ENCODE data around the gene SHANK1. TPM values are rescaled to one million over a fixed set of nuclear protein-coding genes. Genes with fewer than 3 reads are reported as not detected.
"Not testable (repeated sequence)": the region's sequence is repeated elsewhere in the genome, so short reads cannot be mapped to it uniquely, and the experiment has no call there.

SHANK1 gene
- 1 to 10 TPM in 1 of 4 donors, under 1 TPM in 2, not detected in 1; under 0.01 to 1.4 (median 0.46) TPM for polyA plus RNA-seq
- long read RNA-seq, donor 1 = 0 reads
- long read RNA-seq, donor 2 = 0 reads
- long read RNA-seq, donor 3 = 0 reads
- long read RNA-seq, donor 4 = 0 reads
- long read RNA-seq, donor 5 = 0 reads
- long read RNA-seq, donor 6 = 0 reads
- long read RNA-seq, donor 7 = 0 reads
- long read RNA-seq, donor 8 = 0 reads
- long read RNA-seq, donor 9 = 0 reads
- long read RNA-seq, donor 10 = 0 reads

DNA sequence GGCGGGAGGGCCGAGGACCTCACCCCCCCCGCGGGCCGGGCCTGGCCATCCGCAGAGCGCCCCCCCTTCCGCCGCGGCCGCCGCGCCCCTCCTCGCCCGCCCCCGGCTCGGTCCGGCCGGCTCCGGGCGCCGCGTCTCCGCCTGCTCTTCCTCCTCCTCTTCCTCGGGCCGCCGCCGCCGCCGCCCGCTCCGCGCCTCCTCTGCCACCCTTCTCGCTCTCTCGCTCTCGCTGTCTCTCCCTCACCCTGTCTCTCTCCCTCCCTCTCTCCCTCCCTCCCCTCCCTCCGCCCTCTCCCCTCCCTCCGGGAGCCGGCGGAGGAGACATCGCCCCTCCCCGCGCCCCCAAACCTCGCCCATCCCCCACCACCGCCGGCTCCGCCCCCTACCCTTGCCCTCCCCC lies at the start of gene SHANK1:
Gene SHANK1, minus strand, starts transcription at position 237 of the 400 bp plus-strand sequence. CDS start 2,883 bp downstream, outside the sequence.
- Histone ChIP-seq H3K27ac (ENCODE audit: low read depth in 1 of 3, low read length in 2 of 3) (no peak within 1 kb of the TSS), H3K27me3 (ENCODE audit: control insufficient read depth in 3 of 3, insufficient read depth in 3 of 3, low read length in 3 of 3) (peaks cover 4 to 55% (median 11%) of the 10 kb centered on the region in 3 donors), H3K4me3 (ENCODE audit: low read depth in 1 of 3, low read length in 3 of 3) (no peak within 1 kb of the TSS), H3K9me3 (ENCODE audit: control insufficient read depth in 2 of 2, insufficient read depth in 1 of 2, low read depth in 1 of 2, low read length in 1 of 2) (no peaks in the 10 kb centered on the region), H3K36me3 (ENCODE audit: control insufficient read depth in 3 of 3, insufficient read depth in 2 of 3, low read depth in 1 of 3, low read length in 3 of 3) (no peaks in the 10 kb centered on the region), H3K4me1 (ENCODE audit: control insufficient read depth in 3 of 3, insufficient read depth in 2 of 3, low read depth in 1 of 3, low read length in 2 of 3) (no peaks in the 10 kb centered on the region)
- no peak for DNase-seq
- WGBS, 3 donors = 3 to 22% (median 12%) methylated on average over 5 to 45 of the region's 47 CpGs
- no peak for FAIRE-seq

DNA sequence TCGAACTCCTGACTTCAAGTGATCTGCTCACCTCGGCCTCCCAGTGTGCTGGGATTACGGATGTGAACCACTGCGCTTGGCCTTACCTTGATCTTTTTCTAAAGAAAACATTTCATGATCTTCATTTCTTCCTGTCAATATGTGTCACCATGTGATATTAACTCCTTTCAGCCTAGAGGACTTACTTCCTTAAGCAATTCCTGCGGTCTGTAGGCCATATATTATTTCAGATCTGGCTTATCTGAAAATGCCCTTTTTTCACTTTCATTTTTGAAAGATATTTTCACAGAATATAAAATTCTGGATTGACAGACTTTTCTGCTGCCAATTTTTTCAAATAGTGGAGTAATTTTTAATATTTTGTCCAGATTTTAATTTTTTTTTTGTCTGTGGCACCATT lies 48.7 kb upstream of the SHANK1 start:
- WGBS, 3 donors = 50 to 65% (median 64%) methylated on average over 5 of the region's 5 CpGs
- Histone ChIP-seq H3K27me3 (ENCODE audit: control insufficient read depth in 3 of 3, insufficient read depth in 3 of 3, low read length in 3 of 3) (no peaks in the 10 kb centered on the region), H3K4me1 (ENCODE audit: control insufficient read depth in 3 of 3, insufficient read depth in 2 of 3, low read depth in 1 of 3, low read length in 2 of 3) (no peaks in the 10 kb centered on the region), H3K4me3 (ENCODE audit: low read depth in 1 of 3, low read length in 3 of 3) (no peak overlapping the region), H3K36me3 (ENCODE audit: control insufficient read depth in 3 of 3, insufficient read depth in 2 of 3, low read depth in 1 of 3, low read length in 3 of 3) (no peaks in the 10 kb centered on the region), H3K27ac (ENCODE audit: low read depth in 1 of 3, low read length in 2 of 3) (no peak overlapping the region), H3K9me3 (ENCODE audit: control insufficient read depth in 2 of 2, insufficient read depth in 1 of 2, low read depth in 1 of 2, low read length in 1 of 2) (peaks cover 0 to 5% of the 10 kb centered on the region in 2 donors)
- DNase-seq (no peak), FAIRE-seq (no peak)

DNA sequence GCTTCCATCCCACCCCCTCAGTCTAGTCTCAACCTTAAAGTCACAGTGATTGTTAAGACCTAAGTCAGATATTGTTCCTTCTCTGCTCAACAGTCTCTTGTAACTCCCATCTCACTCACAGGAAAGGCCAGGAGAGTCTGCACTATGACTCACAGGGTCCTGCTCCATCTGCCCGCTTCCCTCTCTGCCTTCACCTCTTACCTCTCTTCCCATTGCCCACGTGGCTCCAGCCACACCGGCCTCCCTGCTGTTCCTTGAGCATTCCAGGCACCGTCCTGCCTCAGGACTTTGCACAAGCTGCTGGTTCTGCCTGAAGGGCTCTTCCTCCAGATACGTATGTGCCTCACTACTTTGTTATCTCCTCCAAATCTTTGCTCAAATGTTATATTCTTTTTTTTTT lies 47.7 kb upstream of the SHANK1 start:
- DNase-seq; H3K4me3 ChIP-seq (ENCODE audit: low read depth in 1 of 3, low read length in 3 of 3); H3K9me3 ChIP-seq (ENCODE audit: control insufficient read depth in 2 of 2, insufficient read depth in 1 of 2, low read depth in 1 of 2, low read length in 1 of 2); H3K27ac ChIP-seq (ENCODE audit: low read depth in 1 of 3, low read length in 2 of 3); H3K27me3 ChIP-seq (ENCODE audit: control insufficient read depth in 3 of 3, insufficient read depth in 3 of 3, low read length in 3 of 3); FAIRE-seq; H3K4me1 ChIP-seq (ENCODE audit: control insufficient read depth in 3 of 3, insufficient read depth in 2 of 3, low read depth in 1 of 3, low read length in 2 of 3); H3K36me3 ChIP-seq (ENCODE audit: control insufficient read depth in 3 of 3, insufficient read depth in 2 of 3, low read depth in 1 of 3, low read length in 3 of 3): not testable (repeated sequence)
- WGBS, 3 donors = 33 to 35% (median 34%) methylated on average over 5 of the region's 5 CpGs

DNA sequence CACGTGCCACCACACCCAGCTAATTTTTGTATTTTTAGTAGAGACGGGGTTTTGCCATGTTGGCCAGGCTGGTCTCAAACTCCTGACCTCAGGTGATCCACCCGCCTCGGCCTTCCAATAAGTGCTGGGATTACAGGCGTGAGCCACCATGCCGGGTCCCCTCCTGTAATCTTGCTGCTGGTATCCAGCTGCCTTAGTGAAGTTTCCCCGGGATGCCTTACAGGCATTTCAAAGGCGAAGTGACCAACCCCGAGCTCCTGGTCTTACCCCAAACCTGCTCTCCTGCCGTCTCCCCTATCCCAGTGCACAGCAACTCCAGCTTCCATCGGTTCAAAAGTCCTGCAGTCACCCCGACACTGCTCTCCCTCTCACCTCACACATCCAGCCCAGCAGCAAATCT lies 47.1 kb upstream of the SHANK1 start:
- not testable (repeated sequence) for DNase-seq; H3K27ac ChIP-seq (ENCODE audit: low read depth in 1 of 3, low read length in 2 of 3); H3K27me3 ChIP-seq (ENCODE audit: control insufficient read depth in 3 of 3, insufficient read depth in 3 of 3, low read length in 3 of 3); H3K9me3 ChIP-seq (ENCODE audit: control insufficient read depth in 2 of 2, insufficient read depth in 1 of 2, low read depth in 1 of 2, low read length in 1 of 2); FAIRE-seq; H3K4me1 ChIP-seq (ENCODE audit: control insufficient read depth in 3 of 3, insufficient read depth in 2 of 3, low read depth in 1 of 3, low read length in 2 of 3); H3K4me3 ChIP-seq (ENCODE audit: low read depth in 1 of 3, low read length in 3 of 3); H3K36me3 ChIP-seq (ENCODE audit: control insufficient read depth in 3 of 3, insufficient read depth in 2 of 3, low read depth in 1 of 3, low read length in 3 of 3)
- WGBS, 3 donors = 80 to 83% (median 82%) methylated on average over 9 to 12 of the region's 12 CpGs

GRCh38 chr19:50764409-50764808 lies 44.8 kb upstream of the SHANK1 start:
- 67 to 76% (median 75%) methylated on average over 7 of the region's 7 CpGs for WGBS, 3 donors
- Histone ChIP-seq H3K36me3 (ENCODE audit: control insufficient read depth in 3 of 3, insufficient read depth in 2 of 3, low read depth in 1 of 3, low read length in 3 of 3) (no peaks in the 10 kb centered on the region), H3K27me3 (ENCODE audit: control insufficient read depth in 3 of 3, insufficient read depth in 3 of 3, low read length in 3 of 3) (no peaks in the 10 kb centered on the region), H3K4me1 (ENCODE audit: control insufficient read depth in 3 of 3, insufficient read depth in 2 of 3, low read depth in 1 of 3, low read length in 2 of 3) (no peaks in the 10 kb centered on the region), H3K27ac (ENCODE audit: low read depth in 1 of 3, low read length in 2 of 3) (no peak overlapping the region), H3K9me3 (ENCODE audit: control insufficient read depth in 2 of 2, insufficient read depth in 1 of 2, low read depth in 1 of 2, low read length in 1 of 2) (no peaks in the 10 kb centered on the region), H3K4me3 (ENCODE audit: low read depth in 1 of 3, low read length in 3 of 3) (no peak overlapping the region)
- no peak for DNase-seq
- no peak for FAIRE-seq

GRCh38 chr19:50763521-50763920 lies 43.9 kb upstream of the SHANK1 start:
- not testable (repeated sequence) for FAIRE-seq; H3K27me3 ChIP-seq (ENCODE audit: control insufficient read depth in 3 of 3, insufficient read depth in 3 of 3, low read length in 3 of 3)

DNA sequence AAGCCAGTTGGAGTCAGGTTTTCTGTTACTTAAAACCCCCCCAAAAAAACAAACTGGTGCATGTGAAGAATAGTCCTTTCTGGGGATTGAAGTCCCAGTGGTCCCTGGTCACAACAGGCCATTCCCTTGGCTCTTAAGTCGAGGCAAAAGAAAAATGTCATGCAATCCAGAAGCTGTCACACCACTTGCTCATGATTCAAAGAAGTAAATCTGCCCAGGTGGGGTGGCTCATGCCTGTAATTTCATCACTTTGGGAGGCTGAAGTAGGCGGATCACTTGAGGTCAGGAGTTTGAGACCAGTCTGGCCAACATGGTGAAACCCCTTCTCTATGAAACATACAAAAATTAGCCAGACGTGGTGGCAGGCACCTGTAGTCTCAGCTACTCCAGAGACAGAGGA lies 41.9 kb upstream of the SHANK1 start:
- not testable (repeated sequence) for H3K9me3 ChIP-seq (ENCODE audit: control insufficient read depth in 2 of 2, insufficient read depth in 1 of 2, low read depth in 1 of 2, low read length in 1 of 2); FAIRE-seq; H3K27ac ChIP-seq (ENCODE audit: low read depth in 1 of 3, low read length in 2 of 3); H3K27me3 ChIP-seq (ENCODE audit: control insufficient read depth in 3 of 3, insufficient read depth in 3 of 3, low read length in 3 of 3); H3K4me3 ChIP-seq (ENCODE audit: low read depth in 1 of 3, low read length in 3 of 3); DNase-seq; H3K4me1 ChIP-seq (ENCODE audit: control insufficient read depth in 3 of 3, insufficient read depth in 2 of 3, low read depth in 1 of 3, low read length in 2 of 3); H3K36me3 ChIP-seq (ENCODE audit: control insufficient read depth in 3 of 3, insufficient read depth in 2 of 3, low read depth in 1 of 3, low read length in 3 of 3)
- WGBS, 3 donors = 46 to 64% (median 52%) methylated on average over 3 of the region's 3 CpGs

More at GRCh38 chr19:50763521-50763920, 43.9 kb upstream of the SHANK1 start:
- H3K27ac ChIP-seq (ENCODE audit: low read depth in 1 of 3, low read length in 2 of 3); H3K9me3 ChIP-seq (ENCODE audit: control insufficient read depth in 2 of 2, insufficient read depth in 1 of 2, low read depth in 1 of 2, low read length in 1 of 2); H3K4me1 ChIP-seq (ENCODE audit: control insufficient read depth in 3 of 3, insufficient read depth in 2 of 3, low read depth in 1 of 3, low read length in 2 of 3); H3K36me3 ChIP-seq (ENCODE audit: control insufficient read depth in 3 of 3, insufficient read depth in 2 of 3, low read depth in 1 of 3, low read length in 3 of 3); H3K4me3 ChIP-seq (ENCODE audit: low read depth in 1 of 3, low read length in 3 of 3); DNase-seq: not testable (repeated sequence)
- WGBS, 3 donors = 76 to 82% (median 79%) methylated on average over 9 to 12 of the region's 13 CpGs

- WGBS, 3 donors = 70 to 80% (median 79%) methylated on average over 4 of the region's 4 CpGs
- Histone ChIP-seq H3K4me3 (ENCODE audit: low read depth in 1 of 3, low read length in 3 of 3) (no peak overlapping the region), H3K4me1 (ENCODE audit: control insufficient read depth in 3 of 3, insufficient read depth in 2 of 3, low read depth in 1 of 3, low read length in 2 of 3) (no peaks in the 10 kb centered on the region), H3K9me3 (ENCODE audit: control insufficient read depth in 2 of 2, insufficient read depth in 1 of 2, low read depth in 1 of 2, low read length in 1 of 2) (no peaks in the 10 kb centered on the region), H3K27ac (ENCODE audit: low read depth in 1 of 3, low read length in 2 of 3) (no peak overlapping the region), H3K36me3 (ENCODE audit: control insufficient read depth in 3 of 3, insufficient read depth in 2 of 3, low read depth in 1 of 3, low read length in 3 of 3) (no peaks in the 10 kb centered on the region), H3K27me3 (ENCODE audit: control insufficient read depth in 3 of 3, insufficient read depth in 3 of 3, low read length in 3 of 3) (peaks cover 0 to 1% (median 0%) of the 10 kb centered on the region in 3 donors)
- DNase-seq (no peak), FAIRE-seq (no peak)
Measured at GRCh38 chr19:50759886-50760285, 40.3 kb upstream of the SHANK1 start.

DNA sequence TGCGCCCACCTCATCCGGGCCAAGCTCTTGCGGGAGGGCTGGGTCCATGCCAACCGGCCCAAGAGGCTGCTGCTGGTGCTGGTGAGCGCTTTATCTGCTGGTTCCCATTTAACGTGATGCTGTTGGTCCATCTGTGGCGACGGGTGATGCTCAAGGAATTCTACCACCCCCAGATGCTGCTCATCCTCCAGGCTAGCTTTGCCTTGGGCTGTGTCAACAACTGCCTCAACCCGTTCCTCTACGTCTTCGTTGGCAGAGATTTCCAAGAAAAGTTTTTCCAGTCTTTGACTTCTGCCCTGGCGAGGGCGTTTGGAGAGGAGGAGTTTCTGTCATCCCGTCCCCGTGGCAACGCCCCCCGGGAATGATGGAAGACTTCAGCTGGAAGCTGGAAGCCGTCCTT lies 39.5 kb upstream of the SHANK1 start:
- not testable (repeated sequence) for H3K4me1 ChIP-seq (ENCODE audit: control insufficient read depth in 3 of 3, insufficient read depth in 2 of 3, low read depth in 1 of 3, low read length in 2 of 3); H3K27ac ChIP-seq (ENCODE audit: low read depth in 1 of 3, low read length in 2 of 3); DNase-seq; H3K9me3 ChIP-seq (ENCODE audit: control insufficient read depth in 2 of 2, insufficient read depth in 1 of 2, low read depth in 1 of 2, low read length in 1 of 2); H3K27me3 ChIP-seq (ENCODE audit: control insufficient read depth in 3 of 3, insufficient read depth in 3 of 3, low read length in 3 of 3); H3K4me3 ChIP-seq (ENCODE audit: low read depth in 1 of 3, low read length in 3 of 3); H3K36me3 ChIP-seq (ENCODE audit: control insufficient read depth in 3 of 3, insufficient read depth in 2 of 3, low read depth in 1 of 3, low read length in 3 of 3); FAIRE-seq
- WGBS, 3 donors = 76 to 87% (median 84%) methylated on average over 9 to 18 of the region's 18 CpGs

Data from small intestine (tissue), 16 donors.